ENCODE results near the gene SYF2. TPM values are rescaled to one million over a fixed set of nuclear protein-coding genes. Genes with fewer than 3 reads are reported as not detected.

SYF2 gene
- total and polyA plus RNA-seq, 2 experiments from 2014 or later: 24.6 to 82.6 TPM

- H3K36me3 ChIP-seq (ENCODE audit: insufficient read depth): no peaks in the 10 kb centered on the region; the same call in 1 of the 2 replicates
- Mint-ChIP-seq H3K4me3 (no peak overlapping the region), H3K4me1 (peaks cover 17% of the 10 kb centered on the region; the same call in 2 of the 3 replicates), H3K36me3 (ENCODE audit: low read depth) (peaks cover 1% of the 10 kb centered on the region; the same call in 2 of the 3 replicates), H3K27me3 (ENCODE audit: insufficient read depth, low read depth, poor library complexity) (peaks cover 5% of the 10 kb centered on the region), H3K9me3 (no peaks in the 10 kb centered on the region), H3K27ac (no peak overlapping the region)
- H2AFZ ChIP-seq: no peak overlapping the region
- peaks cover 10% of the 10 kb centered on the region; the same call in 1 of the 2 replicates for H3K4me1 ChIP-seq (ENCODE audit: insufficient read depth)
- no peaks in the 10 kb centered on the region for H3K9me2 ChIP-seq (ENCODE audit: insufficient read depth)
- ATAC-seq (no peak), DNase-seq (ENCODE audit: low spot score) (no peak)
- no peak for TF ChIP-seq REST (IDR thresholded peaks at IDR 0.05; ENCODE audit: unreplicated experiment)
- no peak for TF ChIP-seq STAT1 (IDR thresholded peaks at IDR 0.05; ENCODE audit: unreplicated experiment)
- no peak for TF ChIP-seq NANOG (IDR thresholded peaks at IDR 0.05; ENCODE audit: borderline replicate concordance)
- TF ChIP-seq EZH2phosphoT487 (IDR thresholded peaks at IDR 0.05; ENCODE audit: unreplicated experiment): no peak
- TF ChIP-seq ETS1 (IDR thresholded peaks at IDR 0.05): no peak
- H4K20me1 ChIP-seq (replicated peaks; ENCODE audit: insufficient read depth): peaks cover 2% of the 10 kb centered on the region; the same call in 1 of the 2 replicates
- no peaks in the 10 kb centered on the region for H3F3A ChIP-seq (replicated peaks; ENCODE audit: low read depth)
- no peak overlapping the region for H3K4me2 ChIP-seq
- H3K4me3 ChIP-seq: no peak overlapping the region
- H3K27ac ChIP-seq (ENCODE audit: low read depth): no peak overlapping the region
- H3K79me2 ChIP-seq (replicated peaks; ENCODE audit: insufficient read depth): peaks cover 13% of the 10 kb centered on the region; the same call in 1 of the 2 replicates
- no peaks in the 10 kb centered on the region for H3K27me3 ChIP-seq (ENCODE audit: insufficient read depth)
Measured at GRCh38 chr1:25257196-25257595, 24.9 kb upstream of the SYF2 start.

GRCh38 chr1:25256578-25256965, 24.3 kb upstream of the SYF2 start:
- Histone ChIP-seq H3K27me3 (ENCODE audit: insufficient read depth) (no peaks in the 10 kb centered on the region), H3K79me2 (replicated peaks; ENCODE audit: insufficient read depth) (peaks cover 8% of the 10 kb centered on the region; the same call in 1 of the 2 replicates), H3K4me1 (ENCODE audit: insufficient read depth) (peaks cover 10% of the 10 kb centered on the region; the same call in 1 of the 2 replicates), H2AFZ (no peak overlapping the region), H3K4me2 (no peak overlapping the region), H3K36me3 (ENCODE audit: insufficient read depth) (no peaks in the 10 kb centered on the region), H3F3A (replicated peaks; ENCODE audit: low read depth) (no peaks in the 10 kb centered on the region), H3K27ac (ENCODE audit: low read depth) (no peak overlapping the region), H3K9me2 (ENCODE audit: insufficient read depth) (no peaks in the 10 kb centered on the region), H4K20me1 (replicated peaks; ENCODE audit: insufficient read depth) (peaks cover 2% of the 10 kb centered on the region; the same call in 1 of the 2 replicates), H3K4me3 (no peak overlapping the region)
- Mint-ChIP-seq H3K9me3 (no peaks in the 10 kb centered on the region), H3K27ac (no peak overlapping the region), H3K27me3 (ENCODE audit: insufficient read depth, low read depth, poor library complexity) (peaks cover 5% of the 10 kb centered on the region), H3K4me3 (no peak overlapping the region), H3K4me1 (peaks cover 17% of the 10 kb centered on the region; the same call in 2 of the 3 replicates), H3K36me3 (ENCODE audit: low read depth) (no peaks in the 10 kb centered on the region)
- DNase-seq (ENCODE audit: low spot score): no peak
- no peak for ATAC-seq
- no peak for TF ChIP-seq NANOG (IDR thresholded peaks at IDR 0.05; ENCODE audit: borderline replicate concordance)
- TF ChIP-seq CTCF (conservative IDR thresholded peaks at IDR 0.05; ENCODE audit: low read depth in 2 of 2): no peak
- TF ChIP-seq STAT1 (IDR thresholded peaks at IDR 0.05; ENCODE audit: unreplicated experiment): no peak
- TF ChIP-seq EZH2 (IDR thresholded peaks at IDR 0.05; ENCODE audit: low read depth, unreplicated experiment): no peak
- no peak for TF ChIP-seq ETS1 (IDR thresholded peaks at IDR 0.05)
- TF ChIP-seq ZNF114 (CRISPR knock-in tag; IDR thresholded peaks at IDR 0.05): no peak
- TF ChIP-seq REST (IDR thresholded peaks at IDR 0.05; ENCODE audit: unreplicated experiment): no peak
- TF ChIP-seq POLR2AphosphoS5 (IDR thresholded peaks at IDR 0.05; ENCODE audit: low read depth): no peak
